H1 (cell line): ENCODE data around the gene GFRAL. TPM values are rescaled to one million over a fixed set of nuclear protein-coding genes. Genes with fewer than 3 reads are reported as not detected.

Source experiments
- BCL11A ChIP-seq, 2 experiments: IDR thresholded peaks; one replicate each; pipeline ENCODE4 v1.6.1; 2011; ENCODE audit warnings: low read depth in 2 of 2, low read length in 2 of 2, mild to moderate bottlenecking in 2 of 2
- RXRA ChIP-seq: IDR thresholded peaks from 2 replicates; pipeline ENCODE4 v1.6.1; 2011; ENCODE audit warnings: low read depth, mild to moderate bottlenecking, low read length, moderate library complexity; ENCODE audit not compliant: insufficient read depth
- polyA plus RNA-seq, 7 experiments: library from polyadenylated mRNA; depleted of rRNA in 3 of 7; stranded (reverse) in 5 of 7; unstranded in 2 of 7; fragments of >200 nt in 5 of 7; fragments of 200-250 nt in 2 of 7; gene quantifications; 1 replicate in 5 of 7; 2 replicates in 1 of 7; 4 replicates in 1 of 7; pipeline versions ENCODE4 v1.2.1 to v1.2.3, GENCODE V29; 2011 to 2013; ENCODE audit warnings: missing spikeins in 2 of 7, mixed read lengths in 2 of 7
- total RNA-seq: library from RNA; stranded (reverse); fragmentation: NEBNext Ultra II Directional; extraction: Animal tissue kit (Norgen Biotek cat#: 25700); gene quantifications from 2 replicates; pipeline ENCODE4 v1.2.1, GENCODE V29; 2021

Gene GFRAL
- total and polyA plus RNA-seq, 2 of the 8 experiments (the other 6 are each of a cell fraction or from before 2014, with no cell fraction given): not detected

- TF ChIP-seq BCL11A (IDR thresholded peaks at IDR 0.05; ENCODE audit: low read depth in 2 of 2, low read length in 2 of 2) (no peak), RXRA (no peak)
These were observed 22.5 kb upstream of the GFRAL start (continued) for GRCh38 chr6:55304747-55305146.
